HT1080 (cell line): ENCODE data around the gene TACC2. TPM values are rescaled to one million over a fixed set of nuclear protein-coding genes. Genes with fewer than 3 reads are reported as not detected.
A peak's percentile ranks its signal among the peaks of the same experiment; 100 is the strongest.

Experiments
- DNase-seq: peaks from one replicate; pipeline ENCODE4 v3.0.0-alpha.2; 2015; ENCODE audit warnings: low read depth
- total RNA-seq: library from RNA; depleted of rRNA; stranded (reverse); fragments of >200 nt; shearing (Covaris generic); gene quantifications from 2 replicates; pipeline ENCODE4 v1.2.3, GENCODE V29; 2014

TACC2 gene
- total RNA-seq, 1 experiment from 2014 or later, result 20.3 TPM

DNA sequence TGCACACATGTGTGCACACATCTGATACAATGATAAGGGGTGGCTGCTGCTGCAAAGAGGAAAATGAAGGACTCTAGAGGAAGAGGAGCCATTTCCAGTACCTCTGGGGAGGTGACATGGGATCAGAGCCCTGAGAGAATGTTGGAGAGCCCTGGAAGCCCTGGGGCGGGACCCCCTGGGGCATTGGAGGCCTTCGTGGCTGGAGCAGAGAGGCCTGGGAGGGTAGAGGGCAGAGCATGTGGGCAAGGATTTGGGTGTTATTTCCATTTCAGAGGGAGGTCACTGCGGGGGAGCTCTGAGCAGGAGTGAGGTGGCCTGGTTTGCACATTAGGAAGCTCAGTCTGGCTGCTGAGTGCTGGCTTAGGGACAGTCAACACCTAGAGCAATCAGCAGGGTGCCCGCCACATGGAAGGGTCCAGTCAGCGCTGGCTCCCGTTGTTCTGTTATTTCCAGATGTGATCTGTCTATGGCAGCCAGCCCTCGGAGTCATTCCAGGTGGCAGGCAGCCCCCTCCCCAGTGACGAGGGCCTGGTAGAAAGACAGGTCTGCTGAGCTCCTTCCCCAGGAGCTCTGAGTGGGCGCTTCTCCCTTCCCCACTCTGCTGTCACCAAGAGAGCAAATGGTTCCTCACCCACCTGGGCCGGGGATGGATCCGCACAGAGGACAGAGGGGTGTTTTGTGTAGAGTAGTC, 258.0 kb downstream of the TACC2 start:
- DNase-seq, result no peak

DNA sequence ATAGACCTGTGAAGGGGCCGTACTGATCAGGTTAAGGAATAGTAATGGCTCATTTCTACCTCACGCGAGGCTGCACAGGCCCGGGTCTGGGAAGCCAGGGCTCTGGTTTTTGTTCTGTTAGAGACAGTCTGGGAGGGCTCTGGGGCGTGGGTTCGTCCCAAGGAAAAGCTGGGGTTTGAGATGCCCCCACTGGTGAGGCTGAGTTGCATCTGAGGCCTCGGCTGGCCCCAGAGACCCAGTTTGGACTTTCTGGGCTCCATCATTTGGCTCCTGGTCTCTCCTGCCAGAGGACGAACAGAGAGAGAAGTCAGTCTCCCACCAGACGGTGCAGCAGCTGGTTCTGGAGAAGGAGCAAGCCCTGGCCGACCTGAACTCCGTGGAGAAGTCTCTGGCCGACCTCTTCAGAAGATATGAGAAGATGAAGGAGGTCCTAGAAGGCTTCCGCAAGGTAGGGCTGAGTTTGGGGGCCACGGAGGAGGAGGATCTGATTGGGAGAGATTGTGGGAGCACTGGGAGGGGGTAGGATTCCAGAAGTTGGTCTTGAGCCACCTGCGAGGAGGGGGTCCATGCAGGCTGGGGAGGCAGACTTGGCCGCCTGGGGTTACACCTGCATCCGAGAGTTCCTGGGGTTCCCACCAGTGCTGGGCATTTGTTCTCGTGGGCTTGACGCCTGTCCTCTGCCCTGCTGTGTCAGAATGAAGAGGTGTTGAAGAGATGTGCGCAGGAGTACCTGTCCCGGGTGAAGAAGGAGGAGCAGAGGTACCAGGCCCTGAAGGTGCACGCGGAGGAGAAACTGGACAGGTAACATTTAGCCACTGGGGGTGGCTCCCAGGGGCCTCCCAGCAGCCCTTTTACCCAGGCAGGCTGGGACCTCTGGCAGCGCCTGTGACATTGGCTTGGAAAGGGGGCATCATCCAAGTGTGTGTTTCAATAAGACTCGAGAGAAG, 259.7 kb downstream of the TACC2 start:
- no peak for DNase-seq

DNA sequence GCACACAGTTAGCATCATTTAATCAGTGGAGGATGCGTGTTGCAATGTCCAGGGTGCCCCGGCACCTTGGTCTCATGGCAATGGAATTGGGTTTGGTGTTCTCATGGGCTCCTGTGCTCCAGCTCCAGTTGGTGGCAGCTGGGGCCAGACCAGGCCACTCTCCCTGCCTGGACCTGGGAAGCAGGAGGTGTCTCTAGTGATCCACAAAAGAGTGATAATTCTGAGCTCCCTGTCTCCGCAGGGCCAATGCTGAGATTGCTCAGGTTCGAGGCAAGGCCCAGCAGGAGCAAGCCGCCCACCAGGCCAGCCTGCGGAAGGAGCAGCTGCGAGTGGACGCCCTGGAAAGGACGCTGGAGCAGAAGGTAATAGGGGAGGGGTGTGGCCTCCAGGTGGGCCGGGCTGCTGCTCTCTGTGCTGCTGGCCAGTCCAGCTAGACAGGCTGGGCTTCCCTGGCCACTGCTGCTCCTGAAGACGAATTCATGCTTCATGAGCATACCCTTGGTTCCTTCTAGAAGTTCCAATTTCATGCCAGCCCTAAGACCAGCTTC, 260.4 kb downstream of the TACC2 start:
- no peak for DNase-seq

DNA sequence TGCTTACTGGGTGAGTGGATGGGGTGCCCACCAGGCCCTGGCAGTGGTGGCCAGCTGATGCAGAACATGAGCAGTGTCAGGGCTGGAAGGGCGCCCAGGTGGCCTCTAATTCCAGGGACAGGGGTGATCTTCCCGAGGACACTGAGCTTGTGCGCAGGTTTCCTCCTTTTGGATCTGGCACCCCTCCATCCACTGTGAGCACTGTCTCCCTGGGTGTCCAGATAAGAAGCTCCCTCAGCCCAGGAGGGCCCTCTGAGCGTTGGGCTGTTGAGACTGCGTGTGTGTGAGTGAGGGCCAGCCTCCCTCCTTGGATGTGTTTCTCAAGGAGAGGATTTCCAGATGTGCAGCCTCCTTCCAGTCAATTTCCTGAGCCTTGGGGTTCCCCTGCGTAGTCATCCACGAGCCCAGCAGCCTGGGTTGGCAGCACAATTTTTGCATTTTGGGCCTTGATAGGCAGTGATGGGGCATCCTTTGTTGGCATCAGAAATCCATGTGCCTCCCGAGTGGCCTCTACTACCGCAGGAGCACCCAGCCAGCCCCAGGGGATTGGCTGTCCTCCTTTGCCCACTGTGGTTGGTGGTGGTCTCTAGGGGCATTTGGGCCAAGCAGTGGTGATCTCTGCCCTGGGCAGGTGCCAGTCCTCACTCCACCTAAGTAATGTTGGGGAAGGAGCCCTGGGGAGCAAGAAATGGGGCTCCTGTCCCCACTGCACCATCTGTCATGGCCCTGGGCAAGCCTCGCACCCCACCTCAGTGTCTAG, 261.2 kb downstream of the TACC2 start:
- DNase-seq, result no peak

DNA sequence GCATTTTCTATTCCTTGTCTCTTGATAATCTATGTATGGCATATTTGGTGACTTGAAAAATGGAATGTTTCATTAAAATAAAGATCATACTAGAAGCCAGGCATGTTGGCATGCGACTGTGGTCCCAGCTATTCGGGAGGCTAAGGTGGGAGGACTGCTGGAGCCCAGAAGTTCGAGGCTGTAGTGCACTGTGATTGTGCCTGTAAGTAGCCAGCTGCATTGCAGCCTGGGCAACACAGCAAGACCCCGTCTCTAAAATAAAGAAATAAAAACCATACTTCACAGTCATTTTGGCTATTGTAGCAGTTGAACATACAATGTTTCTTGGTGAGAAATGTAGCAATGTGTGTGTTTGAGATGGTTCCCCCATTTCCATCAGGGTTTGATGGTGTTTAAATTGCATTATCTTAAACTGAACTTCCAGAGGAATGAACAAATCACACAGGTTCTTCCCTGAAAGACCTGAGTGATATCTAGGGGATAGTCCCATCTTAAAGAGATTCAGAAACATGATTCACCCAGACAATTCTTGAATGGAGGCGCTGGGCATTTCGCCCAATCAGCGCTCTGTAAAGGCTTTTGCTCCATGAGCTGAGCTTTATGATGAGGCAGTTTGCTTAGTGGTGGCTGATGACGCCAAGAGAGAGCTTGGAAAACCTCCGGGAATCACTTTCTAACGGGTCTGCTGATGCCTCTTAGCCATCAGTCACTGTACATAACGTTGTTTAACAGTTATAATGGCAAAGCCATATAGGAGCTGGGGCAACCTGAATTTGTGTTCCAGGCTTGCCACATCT, 262.7 kb downstream of the TACC2 start:
- DNase-seq, result no peak

DNA sequence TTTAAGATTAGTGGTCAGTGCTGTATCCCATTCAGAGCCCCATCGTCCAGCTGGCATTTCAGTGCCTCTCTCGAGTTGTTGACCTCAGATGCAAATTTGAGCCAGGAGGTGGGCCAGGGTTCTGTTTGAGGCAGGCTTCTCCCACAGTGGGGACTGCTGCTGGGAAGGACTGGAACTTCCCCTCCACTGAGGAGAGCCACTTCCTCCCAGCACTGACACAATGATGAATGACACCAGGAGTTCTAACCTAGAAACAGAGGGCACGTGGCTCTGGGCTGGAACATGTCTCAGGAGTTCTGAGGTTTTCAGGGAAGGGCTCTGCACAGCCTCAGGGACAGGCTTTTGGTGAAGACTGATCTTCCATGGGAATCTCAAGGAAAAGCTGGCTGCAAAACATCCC, 263.8 kb downstream of the TACC2 start:
- DNase-seq, result no peak

DNA sequence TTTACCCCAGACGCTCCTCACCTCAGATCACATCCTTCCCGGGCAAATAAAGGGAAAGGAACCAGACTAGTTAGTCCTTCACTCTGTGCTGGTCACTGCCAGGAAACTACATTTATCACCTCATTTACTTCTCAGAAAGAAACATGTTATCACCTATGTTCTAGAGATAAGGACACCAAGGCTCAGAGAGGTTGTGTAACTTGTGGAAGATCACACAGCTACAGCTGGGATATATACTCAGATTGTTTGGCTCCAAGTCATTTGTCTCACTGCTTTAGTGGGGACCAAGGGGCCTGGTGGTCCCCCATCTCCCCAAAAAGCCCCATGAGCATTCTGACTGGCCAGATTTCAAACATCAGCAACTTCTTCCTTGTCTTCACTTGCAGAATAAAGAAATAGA, 264.6 kb downstream of the TACC2 start:
- no peak for DNase-seq

DNA sequence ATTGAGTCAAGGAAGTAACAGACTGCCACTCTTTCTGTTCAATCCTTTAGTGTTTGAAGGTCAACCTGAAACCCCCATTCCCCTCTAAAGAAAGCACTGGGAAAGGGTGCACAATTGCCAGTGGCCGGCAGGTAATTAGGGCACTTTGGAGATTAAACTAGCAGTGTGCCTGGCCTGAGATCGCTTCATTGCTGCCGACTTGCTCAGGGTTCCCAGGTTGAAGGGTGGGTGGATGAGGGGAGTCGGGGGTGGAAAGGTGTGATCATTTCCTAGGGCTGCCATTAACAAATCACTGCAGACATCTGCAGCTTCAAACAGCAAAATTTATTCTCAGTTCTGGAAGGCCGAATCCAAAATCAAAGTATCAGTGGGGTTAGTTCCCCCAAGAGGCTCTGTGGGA, 265.9 kb downstream of the TACC2 start:
- DNase-seq, result no peak

DNA sequence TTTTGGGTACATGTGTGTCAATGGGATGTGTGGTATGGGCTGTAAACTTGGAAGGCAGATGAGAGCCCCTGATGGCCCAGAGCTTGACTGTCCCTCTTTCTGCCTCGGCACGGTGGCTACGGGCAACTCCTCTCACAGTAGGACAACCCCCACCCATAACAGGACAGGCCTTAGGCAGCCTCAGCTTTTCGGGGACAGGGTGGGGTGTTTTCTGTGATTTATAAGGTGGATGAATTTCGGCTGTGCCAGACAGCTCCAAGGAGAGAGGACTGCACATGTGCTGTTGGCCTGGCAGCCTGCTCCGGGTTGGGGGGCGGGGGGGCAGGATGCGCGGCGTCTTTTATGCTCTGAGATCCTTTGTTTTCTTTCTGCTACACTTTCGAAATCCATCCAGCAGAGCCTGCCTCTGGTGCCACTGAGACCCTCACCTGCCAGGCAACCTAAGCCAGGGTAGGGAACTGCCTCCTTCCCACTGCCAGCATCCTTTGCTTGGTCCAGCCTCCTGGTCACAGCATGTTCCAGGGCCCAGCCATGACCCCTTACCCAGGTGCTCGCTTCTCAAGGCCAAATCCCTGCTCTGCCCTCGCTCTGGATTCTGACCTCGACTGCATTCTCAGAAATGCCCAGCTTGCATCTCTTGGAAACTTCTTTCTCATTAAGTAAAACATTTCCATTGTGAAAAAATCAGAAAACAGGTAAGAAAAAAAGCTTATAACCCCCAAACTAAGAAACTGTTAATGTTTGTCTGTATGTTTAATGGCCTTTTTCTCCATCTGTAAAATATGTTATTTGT, 266.7 kb downstream of the TACC2 start:
- DNase-seq, result no peak

DNA sequence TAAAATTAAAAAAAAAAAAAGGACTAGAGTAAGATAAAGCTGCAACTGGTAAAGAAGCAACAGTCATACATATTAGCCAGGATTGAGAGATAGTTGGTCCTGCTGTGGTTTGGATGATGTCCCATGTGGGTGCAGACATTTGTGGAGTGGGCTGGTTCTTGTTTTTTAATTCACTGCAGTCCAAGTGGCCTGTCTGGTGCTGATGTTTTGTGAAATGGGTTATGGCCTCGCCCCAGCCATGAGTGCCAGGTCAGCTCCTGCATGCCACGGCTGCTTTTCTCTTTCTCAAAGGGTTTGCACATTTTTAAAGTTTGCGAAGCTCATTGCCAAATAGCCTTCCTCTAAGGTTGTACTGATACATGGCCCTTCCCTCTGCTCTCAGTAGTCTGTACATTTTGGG, 268.1 kb downstream of the TACC2 start:
- no peak for DNase-seq

DNA sequence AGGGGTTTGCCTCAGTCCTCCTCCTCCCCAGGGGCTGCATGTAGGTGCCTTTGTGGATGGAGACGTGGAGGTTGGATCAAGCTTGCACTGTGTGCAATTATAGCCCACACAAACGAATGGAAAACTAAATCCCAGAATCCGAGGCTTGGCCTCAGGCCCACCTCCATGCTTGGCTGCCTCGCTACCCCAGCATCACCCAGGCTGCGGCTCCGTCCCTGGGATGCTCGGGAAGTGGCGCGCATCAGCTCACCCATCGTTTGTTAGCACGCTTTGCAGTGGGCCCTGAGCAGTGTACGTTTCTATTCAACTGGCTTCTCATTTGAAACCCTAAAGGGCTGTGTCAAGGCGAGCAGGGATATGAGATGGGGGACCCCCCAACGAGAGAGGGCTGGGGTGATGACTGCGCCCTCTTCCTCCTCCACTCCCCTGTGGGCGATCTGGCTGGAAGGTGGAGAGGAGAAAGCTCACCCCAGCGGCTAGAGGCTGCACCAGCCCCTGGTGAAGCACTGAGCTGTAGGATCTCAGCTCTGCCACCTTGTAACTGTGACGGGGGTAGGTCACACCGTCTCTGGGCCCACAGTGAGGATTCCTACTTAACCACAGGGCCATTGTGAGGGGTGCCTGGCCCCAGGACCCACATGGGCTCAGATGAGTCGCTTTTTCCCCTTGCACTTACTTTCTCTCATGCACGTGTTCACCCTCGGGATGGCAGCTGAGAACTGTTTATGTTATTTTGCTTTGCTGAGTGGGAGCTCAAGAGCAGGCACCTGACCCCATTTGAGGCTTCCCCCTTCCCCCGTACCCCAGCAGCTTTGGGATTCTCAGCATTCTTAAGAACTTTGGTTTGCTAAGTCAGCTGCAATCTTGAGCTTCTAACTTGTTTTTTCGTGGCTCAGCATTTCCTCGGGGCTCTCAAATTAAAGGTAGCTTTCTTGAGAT, 269.4 kb downstream of the TACC2 start:
- DNase-seq, result peak; percentile 27

DNA sequence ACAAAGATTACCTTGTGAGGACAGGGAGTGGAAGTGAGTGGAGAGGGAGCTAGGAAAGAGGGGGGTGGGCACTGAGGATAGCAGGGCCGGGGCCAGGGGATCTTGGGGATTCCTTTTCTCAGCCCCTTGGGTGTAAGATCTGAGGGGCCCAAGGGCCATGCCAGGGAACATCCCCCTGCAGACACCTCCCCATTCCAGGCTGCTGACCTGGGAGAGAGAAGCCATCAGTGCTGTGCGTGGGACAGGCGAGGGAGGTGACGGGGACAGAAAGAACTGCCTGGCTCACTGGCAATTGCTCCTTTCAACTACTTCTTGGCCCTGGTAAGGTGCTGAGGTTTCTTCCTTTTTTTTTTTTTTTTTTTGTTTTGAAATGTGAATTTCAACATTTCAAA, 270.1 kb downstream of the TACC2 start:
- no peak for DNase-seq

DNA sequence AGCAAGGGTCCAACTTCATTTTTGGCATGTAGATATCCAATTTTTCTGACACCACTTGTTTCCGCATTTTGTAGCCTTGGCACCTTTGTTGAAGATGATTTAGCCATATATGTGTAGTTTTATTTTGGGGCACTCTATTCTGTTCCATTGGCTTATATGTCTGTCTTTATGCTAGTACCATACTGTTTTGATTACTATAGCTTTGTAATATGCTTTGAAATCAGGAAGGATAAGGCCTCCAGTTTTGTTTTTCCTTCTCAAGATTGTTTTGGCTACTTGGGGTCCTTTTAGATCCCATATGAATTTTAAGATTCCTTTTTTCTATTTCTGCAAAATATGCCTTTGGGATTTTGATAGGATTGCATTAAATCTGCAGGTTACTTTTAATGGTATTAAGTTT, 272.6 kb downstream of the TACC2 start:
- no peak for DNase-seq

DNA sequence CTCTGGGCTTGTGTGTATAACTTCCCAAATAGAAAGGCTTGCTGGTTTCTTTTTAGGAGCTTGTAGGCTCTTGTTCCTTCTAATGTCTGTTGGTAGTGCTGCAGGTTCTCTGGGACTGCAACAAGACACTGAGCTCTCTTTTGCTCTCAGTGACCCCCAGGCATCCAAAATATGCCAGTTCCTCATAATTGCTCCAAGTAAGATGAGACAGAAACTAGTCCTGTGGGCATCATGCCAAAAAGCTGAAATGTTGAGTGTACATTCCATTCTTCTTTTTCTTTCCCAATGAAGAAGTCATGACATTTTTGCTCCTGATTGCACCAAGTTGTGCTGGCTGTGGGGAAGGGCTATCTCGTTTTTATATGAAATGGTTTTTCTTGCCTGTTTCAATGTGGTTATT, 275.0 kb downstream of the TACC2 start:
- peak; percentile 59 for DNase-seq

DNA sequence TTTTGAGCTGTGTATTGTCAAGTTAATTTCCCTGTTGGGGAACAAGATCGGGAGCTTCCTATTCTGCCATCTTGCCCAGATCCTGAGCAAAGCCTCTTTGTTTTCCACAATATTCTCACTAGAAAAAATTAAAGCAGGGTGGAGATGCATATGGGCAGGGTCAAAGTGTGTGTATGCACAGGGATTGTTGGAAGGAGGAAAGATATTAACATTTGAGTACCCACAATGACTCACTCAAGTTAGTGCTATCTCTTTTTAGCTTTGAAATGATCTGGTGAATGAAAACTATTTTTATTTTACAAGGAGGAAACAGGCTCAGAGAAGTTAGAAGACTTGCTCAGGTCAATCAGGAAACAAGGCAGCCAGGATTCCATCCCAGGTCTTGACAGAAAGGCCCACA, 275.5 kb downstream of the TACC2 start:
- DNase-seq, result peak; percentile 40

DNA sequence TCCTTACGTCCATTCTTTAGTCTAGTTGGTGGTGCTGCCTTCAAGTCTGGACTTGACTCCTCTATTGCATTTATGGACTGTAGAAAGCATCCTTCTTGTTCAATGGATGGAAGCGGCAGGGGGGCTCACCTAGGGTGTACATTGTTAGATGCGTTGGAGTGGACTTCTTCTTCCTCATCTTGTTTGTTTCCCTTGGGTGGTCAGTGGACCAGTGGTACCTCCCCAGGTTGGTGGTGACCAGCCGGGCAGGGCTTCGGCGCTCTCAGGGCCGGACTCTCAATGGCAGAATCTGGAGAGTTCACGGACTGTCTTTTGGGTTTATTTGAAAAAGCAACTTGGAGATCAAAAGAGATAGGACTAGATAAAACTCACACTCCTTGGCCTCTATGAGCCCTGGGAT, 276.0 kb downstream of the TACC2 start:
- DNase-seq, result no peak

DNA sequence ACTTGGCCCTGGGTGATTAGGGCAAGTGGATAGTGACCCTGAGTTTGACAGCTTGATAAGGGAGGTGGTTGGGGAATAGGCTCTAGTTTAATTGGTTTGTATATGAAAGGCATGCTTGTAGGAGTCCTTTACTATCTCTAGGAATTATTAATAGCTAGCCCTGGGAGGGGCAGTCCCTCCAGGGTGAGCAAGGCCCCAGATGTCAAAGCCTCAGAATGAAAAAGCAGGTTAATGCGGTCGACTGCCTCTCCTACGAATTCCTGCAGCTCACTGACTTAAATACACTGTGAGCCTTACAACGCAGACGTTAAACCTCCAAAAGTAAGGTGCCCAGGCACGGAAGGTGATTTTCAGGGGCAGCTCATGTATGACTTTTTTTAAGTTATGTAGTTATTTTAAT, 276.9 kb downstream of the TACC2 start:
- no peak for DNase-seq

DNA sequence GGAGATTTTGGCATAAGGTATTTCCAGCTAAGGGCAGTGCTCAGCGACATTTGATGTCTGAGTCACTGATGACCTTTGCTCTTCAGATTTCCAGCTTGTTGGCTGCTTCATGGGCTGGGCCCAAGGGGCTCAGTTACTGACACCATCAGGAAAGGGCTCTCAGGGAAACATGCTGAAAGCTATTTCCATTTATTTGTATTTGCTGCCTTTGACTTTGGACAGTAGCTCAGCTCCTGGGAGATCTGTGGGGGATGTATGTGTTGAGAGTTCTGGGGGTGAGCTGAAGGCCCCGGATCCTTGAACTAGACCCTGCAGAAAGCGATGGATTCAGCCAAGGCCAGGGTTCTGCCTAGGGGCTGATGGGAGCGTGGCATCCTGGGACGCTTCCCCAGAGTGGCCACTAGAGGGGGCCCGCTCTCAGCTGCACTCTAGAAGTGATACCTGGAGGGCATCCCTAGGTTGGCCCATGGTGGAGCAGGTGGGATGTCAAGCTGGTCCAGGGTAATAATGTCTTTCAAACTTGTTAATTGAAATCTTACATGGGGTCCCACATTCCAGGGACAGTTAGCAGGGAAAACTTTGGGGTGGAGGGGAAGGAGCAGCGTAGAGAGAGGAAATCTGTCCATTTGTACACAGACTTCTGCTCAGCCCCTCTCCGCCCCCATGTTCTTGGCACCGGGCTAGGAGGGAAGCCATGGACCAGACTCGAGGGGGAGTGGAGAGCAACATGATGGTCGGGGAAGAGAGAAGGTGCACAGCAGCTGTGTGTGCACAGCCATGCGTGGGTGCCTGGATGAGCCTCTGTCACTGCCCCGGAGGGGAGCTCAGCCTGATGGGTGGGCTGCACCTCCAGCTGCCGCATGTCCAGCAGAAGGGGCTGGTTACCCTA, 279.1 kb downstream of the TACC2 start:
- peak; percentile 52 for DNase-seq
